ENCODE data around the gene ASPSCR1. TPM values are rescaled to one million over a fixed set of nuclear protein-coding genes. Genes with fewer than 3 reads are reported as not detected.

ASPSCR1 gene
- total and polyA plus RNA-seq, 10 of the 15 experiments (the other 5 are each of a cell fraction or from before 2014, with no cell fraction given) = 1.5 to 48.4 (median 25.4) TPM

GRCh38 chr17:82009413-82009812 lies 32.0 kb downstream of the ASPSCR1 start:
- ChIA-PET POLR2A (no interaction called here), SMC1A (ENCODE audit: uncharacterized antibody, unreplicated experiment) (no interaction called here), RAD21 (ENCODE audit: unreplicated experiment) (no interaction called here), CTCF (interaction anchor here (0.8 kb wide), 1 partner anchor 11 kb away, joined by 4 read pairs; no protein-coding TSS in a partner anchor)
- ATAC-seq (no peak), FAIRE-seq (no peak), DNase-seq (ENCODE audit: low read depth, low spot score) (no peak)
- BruUV-seq (replicated peaks) = no TSS peak
- in situ Hi-C loops (cut with MboI) (no loop called here), intact Hi-C loops (cut with micrococcal nuclease; ENCODE audit: unreplicated experiment) (no loop called here)
- Histone ChIP-seq H3K79me2 (ENCODE audit: control insufficient read depth, insufficient read depth, low read length) (no peaks in the 10 kb centered on the region), H3K9ac (ENCODE audit: control insufficient read depth, insufficient read depth, low read length) (no peak overlapping the region), H4K20me1 (ENCODE audit: control insufficient read depth, insufficient read depth) (no peaks in the 10 kb centered on the region), H3K4me1 (ENCODE audit: control insufficient read depth, insufficient read depth, low read length) (no peaks in the 10 kb centered on the region), H3K36me3 (ENCODE audit: control insufficient read depth in 2 of 2, insufficient read depth in 2 of 2, low read length in 1 of 2) (no peaks in the 10 kb centered on the region), H3K9me3 (replicated peaks; ENCODE audit: control insufficient read depth, insufficient read depth, low read length) (no peaks in the 10 kb centered on the region), H3K27ac (ENCODE audit: control insufficient read depth, insufficient read depth) (no peak overlapping the region), H3K27me3 (replicated peaks in 1 of 2; ENCODE audit: control insufficient read depth in 2 of 2, insufficient read depth in 2 of 2, low read length in 1 of 2) (no peaks in the 10 kb centered on the region), H3K4me3 (no peak overlapping the region), H3K4me2 (ENCODE audit: control insufficient read depth, insufficient read depth) (no peak overlapping the region), H2AFZ (ENCODE audit: control insufficient read depth, low read depth, low read length) (no peak overlapping the region)
- no peak for TF ChIP-seq BCL3 (IDR thresholded peaks at IDR 0.05; ENCODE audit: borderline replicate concordance, insufficient read depth, low read depth, low read length, poor library complexity, severe bottlenecking)
- TF ChIP-seq RAD51 (IDR thresholded peaks at IDR 0.05) = no peak
- no peak for TF ChIP-seq POLR2A (IDR thresholded peaks at IDR 0.05; ENCODE audit: low read depth, low read length)
- TF ChIP-seq SMC3 (IDR thresholded peaks at IDR 0.05; ENCODE audit: borderline replicate concordance, low read length) = no peak
- no peak for TF ChIP-seq HCFC1 (IDR thresholded peaks at IDR 0.05; ENCODE audit: low read length)
- no peak for TF ChIP-seq CEBPZ (IDR thresholded peaks at IDR 0.05; ENCODE audit: low read depth, low read length)
- no peak for TF ChIP-seq CHD2 (IDR thresholded peaks at IDR 0.05; ENCODE audit: borderline replicate concordance, low read depth, low read length)
- no peak for TF ChIP-seq SPI1 (IDR thresholded peaks at IDR 0.05; ENCODE audit: borderline replicate concordance, insufficient read depth, low read depth, low read length)
- 73% methylated on average over 13 of the region's 15 CpGs for whole genome bisulfite sequencing (ENCODE audit: insufficient coverage, insufficient replicate concordance, low lambda C conversion rate, missing lambda C conversion rate)
